Measurements from ENCODE around the gene CCDC28A.

GRCh38 chr6:138817799-138818198 is 44.2 kb downstream of the CCDC28A start:
- TF ChIP-seq PATZ1 (CRISPR knock-in tag; IDR thresholded peaks at IDR 0.05; ENCODE audit: borderline replicate concordance) (no peak), PPARA (CRISPR knock-in tag; IDR thresholded peaks at IDR 0.05; ENCODE audit: borderline replicate concordance) (no peak), SNAI2 (CRISPR knock-in tag; IDR thresholded peaks at IDR 0.05) (no peak)

Measured in SK-N-SH treated with all-trans-retinoic acid at 6 μM for 48 hours (cell line).